ENCODE results near the gene CALD1. TPM values are rescaled to one million over a fixed set of nuclear protein-coding genes. Genes with fewer than 3 reads are reported as not detected.

CALD1 gene
- total and polyA plus RNA-seq, 10 donors, result 42.4 to 333 (median 212) TPM

- no peaks in the 10 kb centered on the region for H3K27me3 ChIP-seq (replicated peaks in 1 of 7)
- no peak overlapping the region for H3K27ac ChIP-seq
- no peaks in the 10 kb centered on the region for H3K9me3 ChIP-seq
- TF ChIP-seq POLR2AphosphoS5 (IDR thresholded peaks at IDR 0.05), result no peak
- no peak for TF ChIP-seq POLR2A (IDR thresholded peaks at IDR 0.05)
- TF ChIP-seq CTCF (IDR thresholded peaks at IDR 0.05 in 8 of 11, conservative IDR thresholded peaks at IDR 0.05 in 3 of 11), result no peak
- WGBS, 5 donors, result 74 to 82% (median 78%) methylated on average over 3 of the region's 3 CpGs
- no peak overlapping the region for H3K4me3 ChIP-seq
- H3K4me1 ChIP-seq, result peaks cover 0 to 3% (median 1%) of the 10 kb centered on the region in 6 donors
- H3K36me3 ChIP-seq, result peaks cover 0 to 66% (median 4%) of the 10 kb centered on the region in 6 donors
- no peak for DNase-seq
- intact Hi-C loops (cut with DNase I; ENCODE audit: low total_unique reads), result loop anchor here (10.0 kb wide), 1 partner anchor 314 kb away; no protein-coding TSS in a partner anchor
Observed at GRCh38 chr7:134949171-134949570, 169.7 kb downstream of the CALD1 start.

- Histone ChIP-seq H3K27me3 (replicated peaks in 1 of 7) (no peaks in the 10 kb centered on the region), H3K9me3 (no peaks in the 10 kb centered on the region), H3K4me1 (peaks cover 0 to 12% (median 3%) of the 10 kb centered on the region in 6 donors), H3K36me3 (peaks cover 0 to 70% (median 4%) of the 10 kb centered on the region in 6 donors), H3K4me3 (no peak overlapping the region), H3K27ac (peak overlapping the region in 6 of 8 donors; percentile 5 to 38 (median 17))
- intact Hi-C loops (cut with DNase I; ENCODE audit: low total_unique reads), result no loop called here
- TF ChIP-seq CTCF (IDR thresholded peaks at IDR 0.05 in 8 of 11, conservative IDR thresholded peaks at IDR 0.05 in 3 of 11), result peak in 10 of 11 experiments; percentile 27 to 66 (median 58)
- TF ChIP-seq POLR2A (IDR thresholded peaks at IDR 0.05), result no peak
- TF ChIP-seq POLR2AphosphoS5 (IDR thresholded peaks at IDR 0.05), result no peak
- WGBS, 5 donors, result 38 to 48% (median 39%) methylated on average over 9 of the region's 9 CpGs
- no peak for DNase-seq
Observed at GRCh38 chr7:134954197-134955082, 175.0 kb downstream of the CALD1 start.

GRCh38 chr7:134957005-134957404 lies 177.6 kb downstream of the CALD1 start:
- no peak for DNase-seq
- Histone ChIP-seq H3K36me3 (peaks cover 0 to 70% (median 5%) of the 10 kb centered on the region in 6 donors), H3K27ac (no peak overlapping the region), H3K27me3 (replicated peaks in 1 of 7) (no peaks in the 10 kb centered on the region), H3K9me3 (no peaks in the 10 kb centered on the region), H3K4me1 (peaks cover 0 to 12% (median 3%) of the 10 kb centered on the region in 6 donors), H3K4me3 (no peak overlapping the region)
- TF ChIP-seq POLR2A (IDR thresholded peaks at IDR 0.05) (no peak), CTCF (IDR thresholded peaks at IDR 0.05 in 8 of 11, conservative IDR thresholded peaks at IDR 0.05 in 3 of 11) (no peak), POLR2AphosphoS5 (IDR thresholded peaks at IDR 0.05) (no peak)
- 82 to 92% (median 87%) methylated on average over 3 of the region's 3 CpGs for WGBS, 5 donors
- intact Hi-C loops (cut with DNase I; ENCODE audit: low total_unique reads), result no loop called here

- Histone ChIP-seq H3K36me3 (peaks cover 0 to 70% (median 5%) of the 10 kb centered on the region in 6 donors), H3K4me1 (peaks cover 0 to 3% (median 0%) of the 10 kb centered on the region in 6 donors), H3K9me3 (no peaks in the 10 kb centered on the region), H3K27ac (no peak overlapping the region), H3K4me3 (no peak overlapping the region), H3K27me3 (replicated peaks in 1 of 7) (no peaks in the 10 kb centered on the region)
- DNase-seq, result no peak
- TF ChIP-seq POLR2A (IDR thresholded peaks at IDR 0.05) (no peak), POLR2AphosphoS5 (IDR thresholded peaks at IDR 0.05) (no peak), CTCF (IDR thresholded peaks at IDR 0.05 in 8 of 11, conservative IDR thresholded peaks at IDR 0.05 in 3 of 11) (no peak)
- 92 to 95% (median 94%) methylated on average over 5 of the region's 5 CpGs for WGBS, 5 donors
- intact Hi-C loops (cut with DNase I; ENCODE audit: low total_unique reads), result no loop called here
Observed at GRCh38 chr7:134959810-134960209, 180.4 kb downstream of the CALD1 start.

Measured in spleen (tissue), 11 donors.